Mesenteric fat pad (tissue), 1 donor: ENCODE results near the gene NUP214. TPM values are rescaled to one million over a fixed set of nuclear protein-coding genes. Genes with fewer than 3 reads are reported as not detected.
A peak's percentile ranks its signal among the peaks of the same experiment; 100 is the strongest.
"Not testable (repeated sequence)": the region's sequence is repeated elsewhere in the genome, so short reads cannot be mapped to it uniquely, and the experiment has no call there.

Source experiments
- DNase-seq: peaks from one replicate; pipeline ENCODE4 v3.0.0-alpha.2; 2020; ENCODE audit warnings: low spot score
- total RNA-seq: library from RNA; stranded (reverse); fragmentation: NEBNext Ultra II Directional; extraction: Animal tissue kit (Norgen Biotek cat#: 25700); gene quantifications from one replicate; pipeline ENCODE4 v1.2.1, GENCODE V29; 2021
- donor health status: DM: yes; HTN: yes; CAD: no.

The NUP214 gene
- total RNA-seq, 1 donor from 2014 or later, result 68.4 TPM

DNA sequence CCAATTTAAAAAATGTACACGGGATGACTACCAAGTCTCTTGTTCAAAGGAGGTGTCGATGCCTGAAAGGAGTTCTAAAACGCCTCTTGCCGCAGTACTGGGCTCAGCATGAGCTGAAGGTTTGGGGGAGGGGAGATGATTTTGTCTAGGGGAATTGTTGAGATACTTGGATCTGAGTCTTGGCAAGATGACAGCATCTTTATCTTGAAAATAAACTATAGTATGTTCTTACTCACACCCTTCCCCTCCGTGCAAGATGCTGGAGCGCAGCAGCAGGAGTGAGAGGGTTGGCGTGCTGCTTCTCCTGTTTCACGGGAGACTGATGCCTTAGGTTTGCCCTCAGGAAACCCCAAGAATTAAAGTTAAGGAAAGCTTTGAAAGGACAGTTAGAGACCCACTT, 103.6 kb downstream of the NUP214 start:
- peak; percentile 49 for DNase-seq

DNA sequence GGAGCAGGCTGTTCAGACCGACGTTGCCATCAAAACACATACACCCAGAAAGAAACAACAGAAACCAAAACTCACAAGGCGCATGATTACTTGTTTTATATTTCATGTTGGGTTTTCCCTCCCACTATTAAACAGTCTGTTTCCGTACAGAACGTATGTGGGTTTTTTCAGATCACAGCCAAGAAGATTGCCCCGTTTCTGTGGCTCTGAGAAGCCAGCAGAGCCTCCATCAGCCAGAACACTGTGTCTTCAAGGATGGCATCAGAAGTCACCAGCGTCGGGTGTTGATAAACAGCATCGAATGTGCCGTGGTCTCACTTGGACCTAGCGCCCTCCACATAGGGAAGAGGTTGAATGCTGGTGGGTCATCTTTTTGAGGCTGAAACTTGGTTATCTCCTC, 108.2 kb downstream of the NUP214 start:
- peak; percentile 33 for DNase-seq

DNA sequence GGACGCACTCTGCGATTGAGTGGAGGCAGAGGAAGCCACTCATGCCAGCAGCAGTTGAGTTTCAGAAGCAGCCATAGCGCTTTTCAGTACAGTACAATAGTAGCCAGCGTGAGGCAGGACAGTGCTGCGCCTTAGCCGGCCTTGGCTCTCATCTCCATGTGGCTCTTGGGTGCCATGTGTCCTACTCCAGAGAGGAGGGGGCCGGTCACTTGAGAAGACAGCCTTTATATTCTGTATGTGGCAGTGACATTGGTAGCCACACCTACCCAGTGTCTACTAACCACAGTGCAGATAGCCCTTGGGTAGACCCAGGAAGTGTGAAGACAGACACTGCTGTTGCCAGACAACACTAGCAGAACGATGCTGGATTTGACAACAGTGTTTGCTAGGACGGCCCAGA, 108.6 kb downstream of the NUP214 start:
- peak; percentile 55 for DNase-seq

- peak; percentile 69 for DNase-seq
Measured at GRCh38 chr9:131234799-131235479, 109.6 kb downstream of the NUP214 start.

DNA sequence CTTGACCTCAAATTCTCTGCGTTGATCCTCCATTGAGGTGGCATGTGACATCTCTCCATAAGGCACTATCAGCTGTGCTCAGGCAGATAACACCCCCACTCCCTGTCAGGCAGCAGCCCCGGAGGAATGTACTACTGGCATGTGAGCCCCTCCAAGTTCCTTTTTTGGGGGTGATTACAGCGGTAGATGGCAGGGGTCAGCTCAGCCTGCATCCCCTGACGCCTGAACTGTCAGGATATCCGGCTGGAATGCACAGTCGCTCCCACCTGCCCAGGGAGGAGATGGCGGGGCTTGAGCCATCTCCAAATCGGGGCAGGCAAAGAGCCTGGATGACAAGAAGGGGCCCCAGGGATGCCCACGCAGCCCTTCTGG, 110.1 kb downstream of the NUP214 start:
- DNase-seq, result peak; percentile 59

- DNase-seq, result no peak
Measured at GRCh38 chr9:131236161-131236560, 110.8 kb downstream of the NUP214 start.

GRCh38 chr9:131236761-131237160, 111.4 kb downstream of the NUP214 start:
- DNase-seq, result no peak

GRCh38 chr9:131237291-131237690, 111.9 kb downstream of the NUP214 start:
- DNase-seq, result no peak

DNA sequence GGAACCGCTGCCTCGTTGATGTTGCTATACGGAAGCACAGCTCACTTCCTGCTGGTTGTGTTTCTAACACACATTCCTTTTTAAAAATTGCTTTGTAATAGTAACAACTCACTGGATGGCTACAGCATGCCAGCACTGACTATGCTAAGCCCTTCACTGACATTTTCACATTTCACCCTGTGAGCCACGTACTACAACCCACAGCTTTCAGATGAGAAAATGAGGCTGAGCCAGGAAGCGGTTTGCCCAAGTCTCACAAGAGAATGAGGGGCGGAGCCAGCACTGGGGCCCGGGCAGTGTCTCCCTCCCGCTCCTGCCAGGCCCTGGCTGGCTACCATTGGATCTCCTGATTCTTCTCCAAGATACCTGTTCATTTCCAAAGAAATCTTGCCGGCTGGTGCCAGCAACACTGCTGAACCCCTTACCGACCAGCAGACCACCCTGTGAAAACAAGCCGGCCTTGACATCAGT, 112.6 kb downstream of the NUP214 start:
- DNase-seq, result no peak

GRCh38 chr9:131238402-131239021, 113.1 kb downstream of the NUP214 start:
- DNase-seq, result no peak

DNA sequence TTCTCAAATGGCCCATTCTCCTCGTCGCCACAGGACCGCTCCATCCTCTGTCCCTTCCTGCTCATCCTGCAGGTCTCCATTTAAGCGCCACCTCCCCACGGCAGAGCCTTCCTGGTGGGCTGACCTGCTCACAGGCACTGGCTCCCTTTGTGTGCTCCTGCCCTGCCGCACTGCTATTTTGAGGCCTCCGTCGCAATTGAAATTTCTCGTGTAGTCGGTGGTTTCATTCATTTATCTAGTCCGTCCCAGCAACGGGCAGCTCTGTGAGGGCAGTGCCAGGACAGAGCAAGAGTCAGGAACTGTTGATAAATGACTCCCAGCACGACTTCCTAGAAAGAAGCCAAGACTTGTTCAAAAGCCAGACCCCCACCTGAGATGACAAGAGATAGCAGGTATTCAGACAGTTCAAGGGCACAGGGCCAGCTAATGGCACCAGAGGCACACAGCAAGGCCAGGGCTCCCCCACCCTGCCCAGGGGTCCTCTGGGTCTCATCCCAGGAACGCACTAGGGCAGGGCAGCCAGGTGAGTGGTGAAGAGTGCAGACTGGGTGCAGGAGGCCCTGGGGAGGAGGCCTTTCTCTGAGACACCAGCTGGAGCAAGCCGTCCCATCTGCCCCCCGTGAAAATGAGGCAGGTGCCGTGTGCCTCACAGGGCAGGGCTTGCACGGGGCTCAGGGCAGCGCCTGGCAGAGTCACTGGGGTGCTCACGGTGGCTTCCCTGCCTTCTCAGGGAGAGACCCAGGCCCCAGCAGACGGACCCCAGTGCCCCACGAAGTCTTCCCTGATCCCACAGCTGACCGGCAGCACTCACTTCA, 114.0 kb downstream of the NUP214 start:
- no peak for DNase-seq

DNA sequence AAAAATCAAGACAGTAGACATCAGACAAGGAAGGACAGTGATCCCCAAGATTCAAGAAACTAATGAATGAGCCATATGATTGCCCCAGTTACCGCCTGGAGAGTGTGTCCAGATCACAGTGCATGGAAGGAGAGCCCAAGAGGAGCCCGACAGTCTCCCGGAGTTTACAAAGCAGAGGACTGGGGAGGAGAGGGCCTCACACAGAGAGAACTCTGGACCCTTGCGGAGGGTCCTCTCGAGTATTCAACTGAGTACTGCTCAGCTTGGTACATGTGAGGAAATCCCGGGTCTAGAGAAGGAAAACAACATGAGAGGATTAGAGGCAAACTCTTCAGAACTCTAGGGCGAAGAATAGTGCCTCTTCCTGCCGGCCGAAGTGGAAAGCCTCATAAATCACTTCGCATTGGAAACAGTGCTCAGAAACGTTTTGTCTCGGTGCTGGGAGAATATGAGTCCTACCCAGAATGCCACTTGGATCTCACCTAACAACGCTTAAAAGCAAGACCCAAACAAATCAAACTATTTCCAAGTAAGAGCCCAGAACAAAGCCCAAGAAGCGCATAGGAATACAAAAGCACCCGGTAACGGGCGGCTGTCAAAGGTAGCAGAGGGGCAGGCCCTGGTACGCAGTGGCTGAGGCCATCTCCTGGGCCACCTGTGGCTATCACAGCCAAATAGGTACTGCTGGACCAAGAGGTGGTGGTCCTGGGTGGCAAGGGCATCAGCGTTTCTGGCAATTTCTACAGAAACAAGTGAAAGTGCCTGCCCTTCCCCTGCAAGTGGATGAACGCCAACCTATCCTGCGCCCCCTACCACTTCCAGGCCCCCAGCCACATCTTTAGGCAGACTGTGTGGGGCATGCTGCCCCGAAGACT, 114.9 kb downstream of the NUP214 start:
- no peak for DNase-seq

GRCh38 chr9:131244331-131244730, 118.9 kb downstream of the NUP214 start:
- not testable (repeated sequence) for DNase-seq

- DNase-seq, result no peak
Measured at GRCh38 chr9:131246618-131247017, 121.2 kb downstream of the NUP214 start.

- no peak for DNase-seq
Measured at GRCh38 chr9:131252120-131252519, 126.7 kb downstream of the NUP214 start.

DNA sequence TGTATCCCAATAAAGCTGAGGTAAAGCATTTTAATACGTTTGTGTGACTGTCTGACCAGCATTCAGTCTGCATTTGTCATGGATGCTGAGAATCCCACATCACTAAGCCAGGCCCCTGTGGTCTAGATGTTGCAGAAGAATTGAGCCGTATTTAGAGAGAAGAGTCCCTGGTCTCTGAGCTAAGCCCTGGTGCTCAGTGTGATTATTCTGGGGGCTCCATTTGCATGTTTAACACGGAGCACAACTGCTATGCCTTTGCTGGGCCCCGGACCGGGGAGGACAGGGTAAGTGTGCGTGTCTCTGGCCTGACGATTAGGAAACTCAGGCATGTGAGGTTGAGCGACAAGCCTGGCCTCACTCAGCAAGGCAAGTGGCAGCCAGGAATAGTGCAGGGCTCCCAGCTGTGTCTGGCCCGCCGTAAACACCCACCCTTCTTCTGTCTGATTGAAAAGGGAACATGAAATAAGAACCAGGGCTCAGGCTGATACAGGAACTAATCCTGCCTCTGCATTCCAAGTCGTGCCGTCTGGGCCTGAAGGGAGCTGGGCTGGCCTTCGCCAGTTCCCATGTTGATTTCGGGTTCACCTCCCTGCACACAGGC, 128.6 kb downstream of the NUP214 start:
- DNase-seq, result no peak

GRCh38 chr9:131254626-131255025, 129.2 kb downstream of the NUP214 start:
- no peak for DNase-seq

DNA sequence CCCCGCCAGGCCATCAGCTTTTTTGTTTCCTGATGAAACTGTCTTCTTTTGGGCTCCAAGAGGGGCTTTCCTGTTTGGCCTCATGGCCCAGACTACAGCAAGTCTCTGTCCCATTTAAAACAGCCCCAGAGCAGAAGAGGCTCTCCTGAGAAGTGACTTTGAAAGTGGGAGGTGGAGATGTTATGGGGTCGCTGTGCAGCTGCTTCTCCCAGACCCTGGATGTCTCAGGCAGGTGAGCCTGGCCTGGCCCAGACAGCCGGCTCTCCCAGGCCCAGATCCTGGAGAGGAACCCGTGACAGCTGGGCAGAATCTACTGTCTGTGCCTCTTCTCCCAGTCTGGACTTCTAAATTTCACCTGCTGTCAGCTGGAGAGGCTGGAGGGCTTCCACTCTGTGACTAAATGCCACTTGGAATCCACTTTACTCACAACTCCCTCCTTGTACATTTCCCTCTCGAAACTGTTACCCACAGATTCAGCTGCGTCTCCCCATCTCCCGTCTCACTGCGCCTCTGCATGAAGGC, 130.4 kb downstream of the NUP214 start:
- DNase-seq, result no peak

DNA sequence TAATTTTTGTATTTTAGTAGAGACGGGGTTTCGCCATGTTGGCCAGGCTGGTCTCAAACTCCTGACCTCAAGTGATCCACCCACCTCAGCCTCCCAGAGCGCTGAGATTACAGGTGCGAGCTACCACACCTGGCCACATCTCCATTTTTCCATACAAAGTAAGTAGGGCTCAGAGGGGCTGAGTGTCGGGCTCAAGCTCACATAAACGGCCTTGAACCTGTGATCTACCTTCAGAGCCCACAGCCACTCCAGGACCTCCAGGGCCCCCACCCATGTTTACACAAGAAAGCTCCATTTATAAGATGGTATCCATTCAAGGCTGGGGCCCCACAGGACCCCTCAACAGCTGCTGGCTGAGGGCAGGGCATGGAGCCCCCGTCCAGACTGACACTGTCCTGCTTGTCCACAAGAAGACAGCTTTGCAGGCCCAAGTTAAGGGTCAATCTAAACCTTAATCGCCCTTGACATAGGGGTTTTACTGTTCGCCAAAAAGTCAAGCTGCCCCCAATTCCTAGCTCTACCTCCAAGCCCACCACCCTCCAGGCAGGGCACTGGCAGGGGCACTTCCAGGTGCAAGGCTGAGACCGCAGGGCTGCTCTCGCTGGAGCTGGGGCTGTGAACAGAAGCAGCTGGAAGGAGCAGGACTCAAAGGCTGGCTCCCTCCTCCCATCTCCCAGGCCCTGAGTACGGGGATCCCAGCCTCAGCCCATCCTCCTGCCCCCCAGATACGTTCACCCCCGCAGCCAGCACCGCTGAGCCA, 132.1 kb downstream of the NUP214 start:
- no peak for DNase-seq

DNA sequence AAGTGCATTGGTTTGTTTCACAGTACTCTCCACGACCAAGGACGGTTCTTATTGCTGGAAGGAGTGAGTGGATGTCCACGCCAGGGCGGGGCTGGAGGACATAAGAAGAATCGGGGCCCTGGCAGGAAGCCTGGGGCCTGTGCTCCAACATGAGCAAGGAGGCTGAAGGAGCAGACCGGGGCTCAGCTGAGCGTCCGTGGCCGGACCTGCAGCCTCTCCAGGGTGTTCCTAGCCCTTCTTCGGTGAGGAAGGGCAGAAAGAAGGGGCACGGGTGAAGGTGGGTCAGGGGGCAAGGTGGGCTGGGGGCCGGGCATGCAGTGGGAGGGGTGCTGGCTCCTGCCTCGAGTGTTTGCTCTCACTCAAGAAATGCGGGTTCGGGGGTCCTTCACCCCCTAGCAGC, 132.8 kb downstream of the NUP214 start:
- DNase-seq, result no peak
